Stomach (tissue), 4 donors: Measurements from ENCODE around the gene SGPP1.

Experiments used
- POLR2A ChIP-seq, 4 donors: fragments of 450-650 bp; IDR thresholded peaks; one replicate each; pipeline ENCODE4 v1.6.1; 2016; ENCODE audit warnings: antibody characterized with exemption in 4 of 4, control low read depth in 2 of 4, mild to moderate bottlenecking in 1 of 4, moderate library complexity in 1 of 4
- TF ChIP-seq, protein P1 (sequence below), 7 experiments: fragments of 450-650 bp in 4 of 7; fragments of 200-600 bp in 3 of 7; sonication (generic) in 3 of 7; IDR thresholded peaks; one replicate each; pipeline ENCODE4 v1.5.1; 2016 to 2019; ENCODE audit warnings: antibody characterized with exemption in 7 of 7, control low read depth in 2 of 7, mild to moderate bottlenecking in 1 of 7

DNA sequence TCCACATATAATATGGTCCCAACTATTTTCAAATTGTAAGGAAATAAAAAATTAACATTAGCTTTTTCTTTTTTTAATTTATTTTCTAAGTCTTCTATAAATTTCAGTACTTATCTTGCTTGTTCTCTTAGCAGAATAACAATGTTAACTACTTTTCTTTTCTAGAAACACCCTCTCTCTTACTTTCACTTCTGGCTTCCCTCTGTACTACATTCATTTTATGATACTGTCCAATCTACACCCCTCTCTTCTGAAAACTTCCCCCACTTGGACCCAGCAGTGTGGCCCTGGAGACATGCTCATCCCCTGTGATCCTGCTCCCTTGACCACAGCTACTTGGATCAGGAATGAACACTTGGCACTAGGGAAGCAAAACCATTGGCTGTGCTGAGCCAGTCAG, 15.7 kb downstream of the SGPP1 start:
- TF ChIP-seq, protein P1, sequence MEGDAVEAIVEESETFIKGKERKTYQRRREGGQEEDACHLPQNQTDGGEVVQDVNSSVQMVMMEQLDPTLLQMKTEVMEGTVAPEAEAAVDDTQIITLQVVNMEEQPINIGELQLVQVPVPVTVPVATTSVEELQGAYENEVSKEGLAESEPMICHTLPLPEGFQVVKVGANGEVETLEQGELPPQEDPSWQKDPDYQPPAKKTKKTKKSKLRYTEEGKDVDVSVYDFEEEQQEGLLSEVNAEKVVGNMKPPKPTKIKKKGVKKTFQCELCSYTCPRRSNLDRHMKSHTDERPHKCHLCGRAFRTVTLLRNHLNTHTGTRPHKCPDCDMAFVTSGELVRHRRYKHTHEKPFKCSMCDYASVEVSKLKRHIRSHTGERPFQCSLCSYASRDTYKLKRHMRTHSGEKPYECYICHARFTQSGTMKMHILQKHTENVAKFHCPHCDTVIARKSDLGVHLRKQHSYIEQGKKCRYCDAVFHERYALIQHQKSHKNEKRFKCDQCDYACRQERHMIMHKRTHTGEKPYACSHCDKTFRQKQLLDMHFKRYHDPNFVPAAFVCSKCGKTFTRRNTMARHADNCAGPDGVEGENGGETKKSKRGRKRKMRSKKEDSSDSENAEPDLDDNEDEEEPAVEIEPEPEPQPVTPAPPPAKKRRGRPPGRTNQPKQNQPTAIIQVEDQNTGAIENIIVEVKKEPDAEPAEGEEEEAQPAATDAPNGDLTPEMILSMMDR (IDR thresholded peaks at IDR 0.05), result no peak
- no peak for TF ChIP-seq POLR2A (IDR thresholded peaks at IDR 0.05)
